SK-N-SH (cell line): ENCODE results near the gene FGD3. TPM values are rescaled to one million over a fixed set of nuclear protein-coding genes. Genes with fewer than 3 reads are reported as not detected.

ENCODE experiments used
- CTCF ChIA-PET: fragments of 300-600, 350-600 bp; formaldehyde crosslinking; extraction: SDS; loops from one replicate; lab custom pipeline; 2021; lab: Yijun Ruan, JAX
- POLR2A ChIA-PET: fragments of 350-600 bp; sonication (Branson Sonifier 250); formaldehyde crosslinking; extraction: SDS; loops from one replicate; lab custom pipeline; 2020; ENCODE audit warnings: antibody characterized with exemption, inconsistent platforms; lab: Yijun Ruan, JAX
- DNase-seq: peaks from one replicate; pipeline ENCODE4 v3.0.0; 2012
- H2AFZ ChIP-seq: fragments of 200-600 bp; sonication (generic); 2 replicates; pipeline ENCODE4 v1.8.1; 2016; ENCODE audit warnings: antibody characterized with exemption, mild to moderate bottlenecking, low read depth
- H3F3A ChIP-seq: fragments of 200-600 bp; sonication (generic); replicated peaks from 2 replicates; pipeline ENCODE3; 2016; ENCODE audit warnings: antibody characterized with exemption, mild to moderate bottlenecking; ENCODE audit not compliant: insufficient read depth
- H3K27ac ChIP-seq, 2 experiments: fragments of 200-500 bp in 1 of 2; fragments of 200-600 bp in 1 of 2; sonication (Bioruptor generic) in 1 of 2; sonication (generic), shearing (Covaris generic) in 1 of 2; 2 replicates each; pipeline versions ENCODE4 v1.5.1 to v1.6.1; 2014 to 2016; ENCODE audit warnings: low read depth in 2 of 2, inconsistent platforms in 1 of 2, low read length in 1 of 2, mild to moderate bottlenecking in 1 of 2, mixed read lengths in 1 of 2
- H3K27me3 ChIP-seq: fragments of 200-600 bp; sonication (generic), shearing (Covaris generic); 2 replicates; pipeline ENCODE4 v1.6.1; 2016; ENCODE audit warnings: mixed run types; ENCODE audit not compliant: insufficient read depth
- H3K36me3 ChIP-seq, 2 experiments: fragments of 200-500 bp in 1 of 2; fragments of 200-600 bp in 1 of 2; sonication (Bioruptor generic) in 1 of 2; sonication (generic) in 1 of 2; replicated peaks in 1 of 2; 2 replicates each; pipeline versions ENCODE3 to v1.5.1; 2014 to 2016; ENCODE audit warnings: low read length in 1 of 2, mild to moderate bottlenecking in 1 of 2; ENCODE audit not compliant: insufficient read depth in 2 of 2, control insufficient read depth in 1 of 2
- H3K4me1 ChIP-seq, 2 experiments: fragments of 200-500 bp in 1 of 2; fragments of 200-600 bp in 1 of 2; sonication (Bioruptor generic) in 1 of 2; sonication (generic), shearing (Covaris generic) in 1 of 2; 2 replicates each; pipeline versions ENCODE4 v1.5.1 to v1.6.1; 2014 to 2016; ENCODE audit warnings: low read depth in 1 of 2, low read length in 1 of 2, mixed run types in 1 of 2; ENCODE audit not compliant: insufficient read depth in 2 of 2, control insufficient read depth in 1 of 2
- H3K4me2 ChIP-seq: fragments of 200-600 bp; sonication (generic), shearing (Covaris generic); 2 replicates; pipeline ENCODE4 v1.6.1; 2017; ENCODE audit warnings: mixed run types
- H3K4me3 ChIP-seq, 2 experiments: fragments of 200-500 bp in 1 of 2; fragments of 200-600 bp in 1 of 2; sonication (Bioruptor generic) in 1 of 2; sonication (generic), shearing (Covaris generic) in 1 of 2; 2 replicates each; pipeline versions ENCODE4 v1.5.1 to v1.8.1; 2014 to 2016; ENCODE audit warnings: low read depth in 2 of 2, inconsistent platforms in 1 of 2, low read length in 1 of 2, mild to moderate bottlenecking in 1 of 2, mixed read lengths in 1 of 2, moderate library complexity in 1 of 2
- H3K79me2 ChIP-seq: fragments of 200-600 bp; sonication (generic); 2 replicates; pipeline ENCODE4 v1.8.1; 2017; ENCODE audit warnings: mild to moderate bottlenecking; ENCODE audit not compliant: insufficient read depth
- H3K9ac ChIP-seq: fragments of 200-600 bp; sonication (generic); 2 replicates; pipeline ENCODE4 v1.6.1; 2017; ENCODE audit warnings: mixed run types
- H3K9me2 ChIP-seq: fragments of 200-600 bp; sonication (generic); 2 replicates; pipeline ENCODE4 v1.6.1; 2017; ENCODE audit warnings: mixed run types
- H3K9me3 ChIP-seq: fragments of 200-600 bp; sonication (generic); 2 replicates; pipeline ENCODE4 v1.6.1; 2017; ENCODE audit warnings: mixed run types, mild to moderate bottlenecking, moderate library complexity
- H4K20me1 ChIP-seq: fragments of 200-600 bp; sonication (generic); 2 replicates; pipeline ENCODE4 v1.6.1; 2017; ENCODE audit warnings: mild to moderate bottlenecking, mixed run types; ENCODE audit not compliant: insufficient read depth
- CHD2 ChIP-seq: fragments of 150-350 bp; IDR thresholded peaks from 2 replicates; pipeline ENCODE4 v1.6.1; 2018; ENCODE audit warnings: low read length; ENCODE audit not compliant: partially characterized antibody
- EZH2phosphoT487 ChIP-seq: fragments of 200-600 bp; sonication (generic); IDR thresholded peaks from 2 replicates; pipeline ENCODE4 v1.6.1; 2017; ENCODE audit warnings: low read depth, mixed run types, mild to moderate bottlenecking, antibody characterized with exemption, moderate library complexity, borderline replicate concordance
- FOSL2 ChIP-seq: IDR thresholded peaks from 2 replicates; pipeline ENCODE4 v1.4.0; 2012; ENCODE audit warnings: low read depth, mild to moderate bottlenecking, moderate library complexity, borderline replicate concordance
- FOXJ3 ChIP-seq: sonication (generic); formaldehyde crosslinking; IDR thresholded peaks from 2 replicates; pipeline ENCODE4 v1.5.1; 2020; ENCODE audit warnings: mild to moderate bottlenecking, missing genetic modification reagents
- GABPA ChIP-seq: IDR thresholded peaks from 2 replicates; pipeline ENCODE4 v1.4.0; 2012; ENCODE audit warnings: low read depth, mild to moderate bottlenecking
- JUND ChIP-seq: IDR thresholded peaks from 2 replicates; pipeline ENCODE4 v1.4.0; 2012
- MXI1 ChIP-seq: IDR thresholded peaks from 2 replicates; pipeline ENCODE4 v1.6.1; 2012; ENCODE audit warnings: mild to moderate bottlenecking, low read depth, low read length, improper control_type of control experiment
- NFIC ChIP-seq: IDR thresholded peaks from 2 replicates; pipeline ENCODE4 v1.4.0; 2012; ENCODE audit warnings: borderline replicate concordance
- POLR2AphosphoS5 ChIP-seq: IDR thresholded peaks from 2 replicates; pipeline ENCODE4 v1.6.1; 2012; ENCODE audit warnings: low read depth, low read length
- RAD21 ChIP-seq: IDR thresholded peaks from 2 replicates; pipeline ENCODE4 v1.6.1; 2012; ENCODE audit warnings: mild to moderate bottlenecking, low read length
- RCOR1 ChIP-seq: fragments of 150-350 bp; IDR thresholded peaks from 2 replicates; pipeline ENCODE4 v1.6.1; 2017; ENCODE audit warnings: antibody characterized with exemption, low read length
- RFX5 ChIP-seq: IDR thresholded peaks from 2 replicates; pipeline ENCODE4 v1.6.1; 2012; ENCODE audit warnings: mild to moderate bottlenecking, improper control_type of control experiment, low read length
- RXRA ChIP-seq: IDR thresholded peaks from 2 replicates; pipeline ENCODE4 v1.4.0; 2012; ENCODE audit warnings: low read depth, mild to moderate bottlenecking, borderline replicate concordance
- SIN3A ChIP-seq: IDR thresholded peaks from 2 replicates; pipeline ENCODE4 v1.6.1; 2012; ENCODE audit warnings: low read depth, mild to moderate bottlenecking, low read length, moderate library complexity, borderline replicate concordance
- TAF1 ChIP-seq: IDR thresholded peaks from 2 replicates; pipeline ENCODE4 v1.6.1; 2012; ENCODE audit warnings: low read depth, mild to moderate bottlenecking, low read length, moderate library complexity, borderline replicate concordance
- WGBS: methylation state at CpG from one replicate; pipeline ENCODE4 v1.1.6; 2017; ENCODE audit warnings: low lambda C conversion rate; 5-methylcytosine and 5-hydroxymethylcytosine counted together
- polyA plus RNA-seq, 3 experiments: library from polyadenylated mRNA; depleted of rRNA; stranded (reverse); fragments of >200 nt; gene quantifications; 2 replicates each; pipeline ENCODE4 v1.2.3, GENCODE V29; 2012
- TF ChIP-seq, protein P1 (sequence below): IDR thresholded peaks from 2 replicates; pipeline ENCODE4 v1.4.0; 2012; ENCODE audit warnings: low read depth
- TF ChIP-seq, protein P2 (sequence below): IDR thresholded peaks from 2 replicates; pipeline ENCODE4 v1.4.0; 2012; ENCODE audit warnings: low read depth, borderline replicate concordance

Gene FGD3
- polyA plus RNA-seq, 1 of the 3 experiments (the other 2 are of a cell fraction): not detected

DNA sequence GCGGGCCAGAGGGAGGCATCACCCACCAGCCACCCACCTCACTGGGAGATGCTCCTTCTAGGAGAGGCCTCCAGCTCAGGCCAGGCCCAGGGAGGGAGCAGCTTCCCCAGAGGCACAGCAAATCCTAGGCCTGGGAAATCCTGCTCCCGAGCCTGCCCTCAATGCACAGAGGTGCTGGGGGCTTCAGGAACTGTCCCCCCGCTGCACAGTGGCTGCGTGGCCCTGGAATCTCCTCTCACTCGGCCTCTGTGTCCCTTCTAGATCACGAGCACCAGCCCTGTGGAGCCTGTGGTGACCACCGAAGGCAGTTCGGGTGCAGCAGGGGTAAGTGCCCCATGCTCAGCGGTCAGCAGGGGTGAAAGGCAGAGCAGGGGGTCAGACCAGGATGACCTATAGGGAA, 74.7 kb downstream of the FGD3 start:
- Histone ChIP-seq H3F3A (no peaks in the 10 kb centered on the region), H3K79me2 (no peaks in the 10 kb centered on the region), H2AFZ (no peak overlapping the region), H3K36me3 (no peaks in the 10 kb centered on the region), H3K4me2 (no peak overlapping the region), H3K9ac (no peak overlapping the region), H3K27ac (no peak overlapping the region), H3K27me3 (no peaks in the 10 kb centered on the region), H4K20me1 (no peaks in the 10 kb centered on the region), H3K9me3 (no peaks in the 10 kb centered on the region), H3K4me3 (no peak overlapping the region), H3K9me2 (no peaks in the 10 kb centered on the region), H3K4me1 (peaks cover 0 to 19% of the 10 kb centered on the region in 2 experiments; a peak in 1 of 4 replicates)
- no peak for DNase-seq
- WGBS: 38% methylated on average over 6 of the region's 9 CpGs
- no peak for TF ChIP-seq EZH2phosphoT487
- no peak for TF ChIP-seq POLR2AphosphoS5
- no peak for TF ChIP-seq NFIC
- no peak for TF ChIP-seq RCOR1
- no peak for TF ChIP-seq JUND
- no peak for TF ChIP-seq CHD2
- no peak for TF ChIP-seq SIN3A
- no peak for TF ChIP-seq RAD21
- TF ChIP-seq RXRA: no peak
- TF ChIP-seq RFX5: no peak
- no peak for TF ChIP-seq GABPA
- TF ChIP-seq, protein P1, sequence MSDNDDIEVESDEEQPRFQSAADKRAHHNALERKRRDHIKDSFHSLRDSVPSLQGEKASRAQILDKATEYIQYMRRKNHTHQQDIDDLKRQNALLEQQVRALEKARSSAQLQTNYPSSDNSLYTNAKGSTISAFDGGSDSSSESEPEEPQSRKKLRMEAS: no peak
- TF ChIP-seq FOXJ3 (CRISPR knock-in tag): no peak
- no peak for TF ChIP-seq MXI1
- TF ChIP-seq TAF1: no peak
- ChIA-PET POLR2A (no interaction called here), CTCF (no interaction called here)

- no peak overlapping the region for H3K9ac ChIP-seq
- ChIA-PET POLR2A (no interaction called here), CTCF (interaction anchor here (0.9 kb wide), 1 partner anchor 14 kb away, joined by 3 read pairs; no protein-coding TSS in a partner anchor)
- no peaks in the 10 kb centered on the region for H3K9me3 ChIP-seq
- H3K4me1 ChIP-seq: peaks cover 0 to 19% of the 10 kb centered on the region in 2 experiments; a peak in 1 of 4 replicates
- no peak overlapping the region for H3K27ac ChIP-seq
- no peaks in the 10 kb centered on the region for H3K79me2 ChIP-seq
- H3K4me2 ChIP-seq: no peak overlapping the region
- H3K27me3 ChIP-seq: no peaks in the 10 kb centered on the region
- DNase-seq: no peak
- no peak overlapping the region for H3K4me3 ChIP-seq
- TF ChIP-seq SIN3A (no peak), NFIC (no peak), RXRA (no peak), FOXJ3 (CRISPR knock-in tag) (no peak), RAD21 (no peak), POLR2AphosphoS5 (no peak), FOSL2 (no peak)
- TF ChIP-seq, protein P2, sequence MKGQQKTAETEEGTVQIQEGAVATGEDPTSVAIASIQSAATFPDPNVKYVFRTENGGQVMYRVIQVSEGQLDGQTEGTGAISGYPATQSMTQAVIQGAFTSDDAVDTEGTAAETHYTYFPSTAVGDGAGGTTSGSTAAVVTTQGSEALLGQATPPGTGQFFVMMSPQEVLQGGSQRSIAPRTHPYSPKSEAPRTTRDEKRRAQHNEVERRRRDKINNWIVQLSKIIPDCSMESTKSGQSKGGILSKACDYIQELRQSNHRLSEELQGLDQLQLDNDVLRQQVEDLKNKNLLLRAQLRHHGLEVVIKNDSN: no peak
- no peak overlapping the region for H2AFZ ChIP-seq
- H3K9me2 ChIP-seq: no peaks in the 10 kb centered on the region
- no peaks in the 10 kb centered on the region for H3F3A ChIP-seq
- no peaks in the 10 kb centered on the region for H4K20me1 ChIP-seq
- 66% methylated on average over 15 of the region's 23 CpGs for WGBS
- no peaks in the 10 kb centered on the region for H3K36me3 ChIP-seq
These were observed 75.6 kb downstream of the FGD3 start for GRCh38 chr9:93022721-93023520.
